Stimulated activated CD4-positive, alpha-beta T cell treated with anti-CD3 and anti-CD28 coated beads, Interleukin-2, amount 100 ng/mL, for 4 hours (primary cell): ENCODE measurements around the gene ITGB6.

ENCODE experiments used
- DNase-seq: peaks from one replicate; pipeline ENCODE4 v3.0.0-alpha.2; 2020; ENCODE audit warnings: low read depth

Gene ITGB6

DNA sequence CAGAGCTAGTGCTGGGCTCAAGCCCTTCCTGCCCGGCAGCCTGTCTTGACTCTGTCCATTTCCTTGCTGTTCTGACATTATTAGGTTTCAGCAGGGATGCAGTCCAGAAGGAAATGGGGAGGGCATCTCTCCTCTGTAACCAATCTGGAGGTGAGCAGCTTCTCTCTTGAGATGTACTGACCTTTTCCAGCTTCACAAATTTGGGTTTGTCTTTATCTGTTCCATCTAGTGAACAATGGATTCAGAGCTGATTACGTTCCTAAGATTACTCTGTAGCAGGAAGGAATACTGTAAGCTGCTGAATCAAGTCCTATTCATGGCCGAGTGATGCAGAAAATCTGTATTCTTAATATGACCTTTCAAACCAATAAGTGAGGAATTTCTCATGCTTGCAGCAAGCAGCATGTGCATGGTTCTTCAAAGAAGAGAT lies 148.7 kb downstream of the ITGB6 start:
- DNase-seq = no peak

DNA sequence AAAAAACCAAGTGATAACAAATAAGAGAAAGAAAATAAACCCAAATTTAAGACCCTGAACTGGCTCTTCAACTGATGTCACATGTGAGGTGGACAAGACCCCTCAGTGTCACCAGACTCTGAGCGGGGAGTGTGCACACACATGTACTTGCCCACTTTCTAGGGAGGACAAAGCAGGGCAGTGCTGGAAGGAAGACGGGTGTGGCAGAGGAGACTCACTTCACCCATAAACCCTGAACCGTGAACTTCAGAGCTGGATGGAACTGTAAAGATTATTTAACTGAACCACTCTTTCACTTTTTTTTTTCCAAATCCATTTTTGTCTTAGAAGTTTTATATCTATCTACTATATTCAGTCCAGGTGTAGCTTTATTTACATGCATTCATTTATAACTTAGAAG lies 149.9 kb downstream of the ITGB6 start:
- no peak for DNase-seq
